ENCODE results near the gene NPAS3.
A peak's percentile ranks its signal among the peaks of the same experiment; 100 is the strongest.

The NPAS3 gene

GRCh38 chr14:33542338-33543287, 603.9 kb downstream of the NPAS3 start:
- CTCF ChIA-PET: interaction anchor here (0.7 kb wide), 1 partner anchor 1224 kb away, joined by 4 read pairs; no protein-coding TSS in a partner anchor
- no peak overlapping the region for H3K27ac ChIP-seq
- POLR2A ChIA-PET (ENCODE audit: low non-redundant PET): no interaction called here
- no peak for TF ChIP-seq CTCF (conservative IDR thresholded peaks at IDR 0.05; ENCODE audit: low read depth)
- no peak for DNase-seq (ENCODE audit: low spot score)

GRCh38 chr14:33545696-33546095, 607.0 kb downstream of the NPAS3 start:
- no peak overlapping the region for H3K27ac ChIP-seq
- peak; percentile 35 for DNase-seq (ENCODE audit: low spot score)
- CTCF ChIA-PET: no interaction called here
- POLR2A ChIA-PET (ENCODE audit: low non-redundant PET): no interaction called here
- TF ChIP-seq CTCF (conservative IDR thresholded peaks at IDR 0.05; ENCODE audit: low read depth): no peak

GRCh38 chr14:33548606-33549005, 609.9 kb downstream of the NPAS3 start:
- TF ChIP-seq CTCF (conservative IDR thresholded peaks at IDR 0.05; ENCODE audit: low read depth): no peak
- H3K27ac ChIP-seq: no peak overlapping the region
- DNase-seq (ENCODE audit: low spot score): no peak
- POLR2A ChIA-PET (ENCODE audit: low non-redundant PET): no interaction called here
- CTCF ChIA-PET: no interaction called here

GRCh38 chr14:33551963-33552362, 613.3 kb downstream of the NPAS3 start:
- no peak for TF ChIP-seq CTCF (conservative IDR thresholded peaks at IDR 0.05; ENCODE audit: low read depth)
- ChIA-PET POLR2A (ENCODE audit: low non-redundant PET) (no interaction called here), CTCF (no interaction called here)
- no peak overlapping the region for H3K27ac ChIP-seq
- DNase-seq (ENCODE audit: low spot score): no peak

GRCh38 chr14:33553706-33554278, 615.1 kb downstream of the NPAS3 start:
- CTCF ChIA-PET: interaction anchor here (0.8 kb wide), 1 partner anchor 195 kb away, joined by 5 read pairs; no protein-coding TSS in a partner anchor
- no peak for TF ChIP-seq CTCF (conservative IDR thresholded peaks at IDR 0.05; ENCODE audit: low read depth)
- H3K27ac ChIP-seq: no peak overlapping the region
- POLR2A ChIA-PET (ENCODE audit: low non-redundant PET): no interaction called here
- DNase-seq (ENCODE audit: low spot score): no peak

GRCh38 chr14:33554988-33555387, 616.3 kb downstream of the NPAS3 start:
- H3K27ac ChIP-seq: no peak overlapping the region
- TF ChIP-seq CTCF (conservative IDR thresholded peaks at IDR 0.05; ENCODE audit: low read depth): no peak
- DNase-seq (ENCODE audit: low spot score): no peak
- ChIA-PET POLR2A (ENCODE audit: low non-redundant PET) (no interaction called here), CTCF (no interaction called here)

All from RWPE1 (cell line).